Gastrocnemius medialis (tissue), 4 donors: Measurements from ENCODE around the gene TNXB.
"Not testable (repeated sequence)": the region's sequence is repeated elsewhere in the genome, so short reads cannot be mapped to it uniquely, and the experiment has no call there.

ENCODE experiments used
- CTCF ChIP-seq, 5 experiments: fragments of 450-650 bp in 3 of 5; fragments of 200-600 bp in 2 of 5; sonication (generic) in 2 of 5; IDR thresholded peaks in 4 of 5; conservative IDR thresholded peaks in 1 of 5; 1 replicate in 4 of 5; 2 replicates in 1 of 5; pipeline ENCODE4 v1.5.1; 2016 to 2019; ENCODE audit warnings: antibody characterized with exemption in 5 of 5, mild to moderate bottlenecking in 3 of 5, moderate library complexity in 3 of 5
- POLR2A ChIP-seq, 2 donors: fragments of 450-650 bp; IDR thresholded peaks; one replicate each; pipeline ENCODE4 v1.6.1; 2017; ENCODE audit warnings: antibody characterized with exemption in 2 of 2, mild to moderate bottlenecking in 2 of 2, moderate library complexity in 2 of 2

GRCh38 chr6:32042276-32042675 is 66.9 kb downstream of the TNXB start:
- TF ChIP-seq CTCF (IDR thresholded peaks at IDR 0.05 in 4 of 5, conservative IDR thresholded peaks at IDR 0.05 in 1 of 5); POLR2A (IDR thresholded peaks at IDR 0.05): not testable (repeated sequence)
